Prostate gland (tissue), 2 donors: ENCODE measurements around the gene ARAP3. TPM values are rescaled to one million over a fixed set of nuclear protein-coding genes. Genes with fewer than 3 reads are reported as not detected.

Source experiments
- DNase-seq: peaks from one replicate; pipeline ENCODE4 v3.0.0-alpha.2; 2019; ENCODE audit warnings: low spot score
- H3K27ac ChIP-seq, 2 donors: fragments of 200-600 bp; sonication (generic); 2 replicates each; pipeline ENCODE4 v1.5.1; 2017 to 2019
- H3K27me3 ChIP-seq: fragments of 200-600 bp; sonication (generic); replicated peaks from 2 replicates; pipeline ENCODE4 v1.5.1; 2019; ENCODE audit not compliant: insufficient read depth
- H3K36me3 ChIP-seq, 2 donors: fragments of 200-600 bp; sonication (generic); 1 replicate in 1 of 2; 2 replicates in 1 of 2; pipeline versions ENCODE4 v1.5.1 to v1.8.1; 2017 to 2019
- H3K4me1 ChIP-seq: fragments of 200-600 bp; sonication (generic); replicated peaks from 2 replicates; pipeline ENCODE4 v1.5.1; 2019
- H3K4me3 ChIP-seq, 2 donors: fragments of 200-600 bp; sonication (generic); 2 replicates each; pipeline ENCODE4 v1.5.1; 2017 to 2019
- H3K9me3 ChIP-seq: fragments of 200-600 bp; sonication (generic); 2 replicates; pipeline ENCODE4 v1.5.1; 2017
- CTCF ChIP-seq, 4 experiments: fragments of 200-600 bp in 2 of 4; fragments of 450-650 bp in 2 of 4; sonication (generic) in 2 of 4; IDR thresholded peaks; 1 replicate in 3 of 4; 2 replicates in 1 of 4; pipeline ENCODE4 v1.5.1; 2016 to 2019; ENCODE audit warnings: antibody characterized with exemption in 4 of 4, mild to moderate bottlenecking in 2 of 4, moderate library complexity in 2 of 4
- POLR2A ChIP-seq: fragments of 450-650 bp; IDR thresholded peaks from one replicate; pipeline ENCODE4 v1.6.1; 2016; ENCODE audit warnings: antibody characterized with exemption, mild to moderate bottlenecking
- POLR2AphosphoS5 ChIP-seq: sonication (generic); formaldehyde crosslinking; IDR thresholded peaks from one replicate; pipeline ENCODE4 v1.6.1; 2017; ENCODE audit warnings: antibody characterized with exemption
- WGBS: methylation state at CpG from one replicate; pipeline ENCODE4 v1.1.5; 2018; 5-methylcytosine and 5-hydroxymethylcytosine counted together
- intact Hi-C: fragments of 100-400 bp; cut with DNase I; formaldehyde crosslinking; loops from one replicate; pipeline ENCODE4 v1.14.2; 2022
- total RNA-seq, 2 donors: library from RNA; depleted of rRNA; stranded (reverse); fragments of >200 nt; gene quantifications; one replicate each; pipeline ENCODE4 v1.1.0, GENCODE V29; 2016

The ARAP3 gene
- total RNA-seq, 2 donors from 2014 or later, result 4.0 to 8.4 TPM

- Histone ChIP-seq H3K4me1 (no peaks in the 10 kb centered on the region), H3K9me3 (no peaks in the 10 kb centered on the region), H3K27ac (no peak overlapping the region), H3K36me3 (no peaks in the 10 kb centered on the region), H3K27me3 (no peaks in the 10 kb centered on the region), H3K4me3 (no peak overlapping the region)
- TF ChIP-seq POLR2A (no peak), CTCF (IDR thresholded peaks at IDR 0.05) (no peak), POLR2AphosphoS5 (no peak)
- intact Hi-C loops, result no loop called here
- 96% methylated on average over 20 of the region's 23 CpGs for WGBS
- DNase-seq, result no peak
These were observed 9.8 kb downstream of the ARAP3 start for GRCh38 chr5:141672071-141672840.

GRCh38 chr5:141669520-141669919 lies 12.5 kb downstream of the ARAP3 start:
- Histone ChIP-seq H3K4me1 (no peaks in the 10 kb centered on the region), H3K9me3 (no peaks in the 10 kb centered on the region), H3K36me3 (no peaks in the 10 kb centered on the region), H3K4me3 (no peak overlapping the region), H3K27ac (no peak overlapping the region), H3K27me3 (no peaks in the 10 kb centered on the region)
- intact Hi-C loops, result no loop called here
- WGBS, result 78% methylated on average over 4 of the region's 4 CpGs
- TF ChIP-seq CTCF (IDR thresholded peaks at IDR 0.05), result no peak
- TF ChIP-seq POLR2A, result no peak
- TF ChIP-seq POLR2AphosphoS5, result no peak
- no peak for DNase-seq

- Histone ChIP-seq H3K4me3 (no peak overlapping the region), H3K27ac (no peak overlapping the region), H3K27me3 (no peaks in the 10 kb centered on the region), H3K36me3 (no peaks in the 10 kb centered on the region), H3K4me1 (no peaks in the 10 kb centered on the region), H3K9me3 (no peaks in the 10 kb centered on the region)
- intact Hi-C loops, result no loop called here
- 80% methylated on average over 8 of the region's 8 CpGs for WGBS
- TF ChIP-seq CTCF (IDR thresholded peaks at IDR 0.05), result no peak
- no peak for TF ChIP-seq POLR2AphosphoS5
- no peak for TF ChIP-seq POLR2A
- DNase-seq, result no peak
These were observed 13.3 kb downstream of the ARAP3 start for GRCh38 chr5:141668601-141669265.

- intact Hi-C loops, result no loop called here
- no peaks in the 10 kb centered on the region for H3K27me3 ChIP-seq
- no peak for DNase-seq
- no peak overlapping the region for H3K4me3 ChIP-seq
- H3K27ac ChIP-seq, result no peak overlapping the region
- TF ChIP-seq CTCF (IDR thresholded peaks at IDR 0.05), result no peak
- TF ChIP-seq POLR2A, result no peak
- TF ChIP-seq POLR2AphosphoS5, result no peak
- no peaks in the 10 kb centered on the region for H3K4me1 ChIP-seq
- 88% methylated on average over 18 of the region's 18 CpGs for WGBS
- no peaks in the 10 kb centered on the region for H3K9me3 ChIP-seq
- no peaks in the 10 kb centered on the region for H3K36me3 ChIP-seq
These were observed 15.8 kb downstream of the ARAP3 start for GRCh38 chr5:141665995-141666940.
